GM18499 (cell line): ENCODE measurements around the gene STK10.

Source experiments
- ATAC-seq: cut with Tn5 transposase; IDR thresholded peaks from one replicate; pipeline ENCODE4 v1.9.1; 2021; ENCODE audit warnings: moderate number of reproducible peaks; ENCODE audit not compliant: insufficient read depth, unreplicated experiment

The STK10 gene

DNA sequence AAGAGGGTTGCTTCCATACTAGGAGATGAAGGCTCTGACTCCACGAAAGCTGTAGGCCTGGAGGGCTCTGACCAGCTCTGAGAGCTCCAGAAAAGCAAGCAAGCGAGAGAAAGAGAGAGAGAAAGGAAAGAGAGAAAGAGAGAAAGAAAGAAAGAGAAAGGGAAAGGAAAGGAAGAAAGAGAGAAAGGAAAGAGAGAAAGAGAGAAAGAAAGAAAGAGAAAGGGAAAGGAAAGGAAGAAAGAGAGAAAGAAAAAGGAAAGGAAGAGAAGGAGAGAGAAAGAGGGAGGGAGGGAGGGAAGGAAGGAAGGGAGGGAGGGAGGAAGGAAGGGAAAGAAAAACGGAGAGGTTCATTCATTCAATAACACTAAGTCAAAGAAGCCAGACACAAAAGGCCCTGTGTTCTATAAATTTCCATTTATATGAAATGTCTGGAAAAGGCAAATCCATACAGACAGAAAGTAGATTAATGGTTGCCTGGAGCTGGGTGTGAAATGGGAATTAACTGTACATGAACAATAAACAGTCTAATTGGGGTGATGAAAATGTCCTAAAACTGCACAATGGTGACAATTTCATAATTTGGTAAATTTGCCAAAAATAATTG lies 1.8 kb upstream of the STK10 start:
- ATAC-seq, result no peak

GRCh38 chr5:172188893-172189692 lies 1.1 kb upstream of the STK10 start:
- no peak for ATAC-seq

- no peak for ATAC-seq
Measured at GRCh38 chr5:172187118-172188032, 649 bp downstream of the STK10 start.

- ATAC-seq, result no peak
Measured at GRCh38 chr5:172186114-172186695, 1.8 kb downstream of the STK10 start.

- no peak for ATAC-seq
Measured at GRCh38 chr5:172185096-172185461, 2.9 kb downstream of the STK10 start.

- ATAC-seq, result no peak
Measured at GRCh38 chr5:172183881-172184280, 4.1 kb downstream of the STK10 start.

DNA sequence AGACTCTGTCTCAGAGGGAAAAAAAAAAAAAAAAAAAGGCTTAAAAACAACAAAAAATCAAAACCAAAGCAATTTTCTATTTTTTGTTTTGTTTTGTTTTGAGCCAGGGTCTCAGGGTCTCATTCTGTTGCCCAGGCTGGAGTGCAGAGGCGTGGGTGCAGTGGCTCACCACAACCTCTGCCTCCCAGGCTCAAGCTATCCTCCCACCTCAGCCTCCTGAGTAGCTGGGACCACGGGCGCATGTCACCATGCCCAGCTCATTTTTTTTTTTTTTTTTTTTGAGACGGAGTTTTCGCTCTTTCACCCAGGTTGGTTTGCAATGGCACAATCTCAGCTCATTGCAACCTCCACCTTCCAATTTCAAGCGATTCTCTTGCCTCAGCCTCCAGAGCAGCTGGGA lies 5.7 kb downstream of the STK10 start:
- no peak for ATAC-seq

DNA sequence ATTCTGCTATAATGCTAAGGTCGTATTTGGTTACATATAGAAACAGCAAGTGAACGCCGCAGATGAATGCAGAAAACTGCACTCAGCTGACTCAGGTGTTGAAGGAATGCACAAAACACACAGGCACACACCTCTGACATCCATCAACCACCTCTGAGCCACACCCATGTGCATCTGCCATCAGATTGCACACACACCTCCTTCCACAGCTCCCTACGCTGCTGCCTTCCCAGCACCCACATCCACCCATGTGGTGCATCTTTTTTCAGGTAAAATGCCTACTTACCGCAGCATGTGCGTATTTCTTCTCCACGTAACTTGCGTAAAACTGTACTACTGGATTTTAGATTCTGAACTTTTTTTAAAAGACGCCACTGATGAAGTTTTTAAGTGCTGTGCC lies 7.1 kb downstream of the STK10 start:
- ATAC-seq, result no peak

GRCh38 chr5:172178991-172179989 lies 8.7 kb downstream of the STK10 start:
- ATAC-seq, result peak; percentile 31

DNA sequence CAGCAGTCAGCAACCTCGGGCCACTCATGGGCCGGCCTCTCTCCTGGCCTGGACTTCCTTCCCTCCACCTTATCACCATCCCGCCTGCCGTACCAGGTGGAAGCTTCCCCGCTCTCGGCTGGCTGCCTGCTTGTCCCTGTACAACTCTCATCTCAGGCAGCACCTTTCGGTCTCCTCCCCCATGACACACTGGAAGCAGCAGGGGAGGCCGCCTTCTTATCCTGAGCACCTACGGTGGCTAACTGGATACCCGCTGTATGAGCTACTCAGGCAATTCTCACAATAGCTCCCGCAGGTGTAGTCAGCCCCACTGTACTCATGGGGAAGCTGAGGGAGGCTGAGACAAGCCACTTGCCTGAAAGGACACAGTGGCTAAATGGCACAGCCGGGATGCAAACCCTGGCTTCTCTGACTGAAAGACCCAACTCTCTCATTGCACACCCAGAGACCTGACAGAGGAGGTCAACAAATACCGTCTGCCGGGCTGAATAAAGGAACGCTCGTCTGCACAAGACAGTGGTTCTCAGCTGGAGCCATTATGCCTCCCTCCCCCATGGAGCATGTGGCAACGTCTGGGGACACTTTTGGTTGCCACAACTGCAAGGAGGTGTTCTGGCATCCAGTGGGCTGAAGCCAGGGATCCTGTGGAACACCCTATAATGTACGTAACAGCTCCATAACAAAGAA lies 9.6 kb downstream of the STK10 start:
- ATAC-seq, result no peak

GRCh38 chr5:172177176-172177575 lies 10.8 kb downstream of the STK10 start:
- ATAC-seq, result no peak

DNA sequence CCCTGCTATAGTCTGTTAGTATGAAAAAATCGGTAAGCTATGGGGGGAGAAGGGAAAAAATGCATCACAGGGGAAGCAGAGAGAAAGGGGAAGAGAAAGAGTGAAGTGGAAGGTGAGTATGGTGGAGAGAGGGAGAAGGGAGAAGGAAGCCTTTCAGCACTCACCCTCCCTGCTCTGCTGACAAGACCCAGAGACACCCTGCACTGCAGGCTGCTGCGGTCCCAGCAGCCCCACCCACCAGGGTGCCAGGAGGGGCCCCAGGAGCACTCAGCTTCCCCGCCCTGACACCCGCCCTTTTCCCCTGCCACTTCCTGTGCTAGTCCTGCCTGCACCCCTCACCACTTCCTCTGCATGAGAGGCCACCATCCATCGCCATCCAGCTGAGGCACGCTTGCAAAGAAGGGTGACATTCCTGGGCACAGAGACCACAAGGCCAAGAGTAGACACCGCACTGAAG lies 12.7 kb downstream of the STK10 start:
- no peak for ATAC-seq

DNA sequence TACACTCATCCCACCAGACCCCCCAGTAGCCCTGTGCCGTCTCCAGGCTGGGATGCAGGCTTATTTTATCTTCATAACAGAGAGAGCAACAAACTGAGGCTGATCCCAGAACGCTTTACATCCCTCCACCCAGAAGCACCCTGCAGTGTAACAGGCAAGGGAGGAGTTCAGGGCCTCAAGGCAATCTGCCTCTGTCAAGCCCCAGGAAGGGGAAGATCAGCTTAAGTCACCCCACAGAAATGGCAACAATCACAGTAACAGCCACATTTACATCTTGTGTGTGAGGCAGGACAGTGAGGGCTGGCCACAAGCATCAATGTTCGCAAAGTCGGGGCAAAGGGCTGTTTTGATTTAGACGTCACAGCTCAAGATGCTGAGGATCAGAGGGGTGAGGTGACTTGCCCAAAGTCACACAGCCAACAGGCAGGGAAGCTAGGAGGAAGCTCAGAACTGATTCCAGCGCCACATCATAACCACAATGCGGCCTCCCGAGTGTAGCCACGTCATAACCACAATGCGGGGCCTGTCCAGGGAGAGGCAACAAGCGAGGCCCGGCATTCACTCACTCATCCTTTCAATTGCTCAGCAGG lies 14.4 kb downstream of the STK10 start:
- no peak for ATAC-seq

GRCh38 chr5:172172912-172173563 lies 15.0 kb downstream of the STK10 start:
- ATAC-seq, result no peak

- no peak for ATAC-seq
Measured at GRCh38 chr5:172171118-172171517, 16.9 kb downstream of the STK10 start.

DNA sequence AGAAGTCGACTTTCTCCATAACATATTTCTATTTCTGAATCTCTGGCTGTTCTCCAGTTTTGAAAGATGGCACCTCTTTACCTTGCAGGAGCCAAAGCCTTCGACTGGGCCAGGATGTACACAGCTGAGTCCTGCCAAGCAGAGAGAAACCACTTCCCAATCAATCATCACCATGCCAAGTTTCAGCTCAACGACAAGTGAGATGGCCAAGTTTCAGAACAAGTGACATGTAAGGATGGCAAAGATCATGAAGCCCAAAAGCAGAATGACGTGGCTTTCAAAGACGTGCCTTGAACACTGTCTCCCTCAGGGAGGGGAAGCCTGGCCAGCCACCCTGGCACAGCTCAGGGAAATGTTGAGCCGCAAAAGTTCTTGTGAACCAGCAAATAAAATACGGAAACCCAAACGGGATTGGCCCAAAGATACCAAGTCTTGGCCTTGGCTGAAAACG lies 17.7 kb downstream of the STK10 start:
- ATAC-seq, result no peak

DNA sequence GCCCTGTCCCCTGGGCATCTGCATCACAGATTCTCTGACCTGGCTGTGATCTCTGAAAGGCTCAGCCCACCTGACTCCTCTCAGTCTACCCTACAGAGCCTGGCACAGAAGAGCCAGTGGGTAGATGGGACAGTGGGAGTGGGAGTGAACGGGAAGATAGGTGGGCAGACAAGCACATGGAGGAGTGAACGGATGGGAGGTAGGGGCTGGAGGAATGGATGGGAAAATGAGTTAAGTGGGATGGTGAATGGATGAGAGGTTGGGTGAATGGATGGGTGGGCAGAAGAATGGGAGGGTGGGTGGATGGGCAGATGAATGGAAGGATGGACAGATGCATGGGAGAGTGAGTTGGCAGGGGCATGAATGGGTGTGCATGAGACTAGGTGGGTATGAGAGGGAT lies 18.8 kb downstream of the STK10 start:
- ATAC-seq, result no peak

DNA sequence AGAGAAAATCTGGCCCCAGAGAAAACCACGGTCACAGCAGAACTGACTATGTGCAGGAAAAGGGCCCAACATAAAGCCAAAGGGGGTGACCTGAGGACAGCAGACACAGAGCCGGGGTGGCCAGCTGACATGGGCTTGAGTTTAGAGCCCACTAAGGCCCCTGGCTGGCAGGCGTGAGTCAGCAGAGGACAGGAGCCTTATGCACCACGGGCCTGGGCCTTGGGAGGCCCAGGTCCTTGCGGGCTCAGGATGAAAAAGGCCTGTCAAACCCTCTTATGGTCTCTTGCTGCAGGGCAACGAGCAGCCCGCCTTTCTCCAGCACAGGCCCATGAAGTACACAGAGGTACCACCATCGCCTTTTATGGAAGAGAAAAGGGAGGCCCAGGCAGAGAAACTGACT lies 19.7 kb downstream of the STK10 start:
- ATAC-seq, result no peak
